Measurements from ENCODE around the gene AANAT.

The AANAT gene

GRCh38 chr17:76469076-76469990 lies 1.9 kb downstream of the AANAT start:
- no peak for DNase-seq

- no peak for DNase-seq
These were observed 2.8 kb downstream of the AANAT start for GRCh38 chr17:76469991-76470739.

- no peak for DNase-seq
These were observed 4.3 kb downstream of the AANAT start for GRCh38 chr17:76471498-76472257.

- no peak for DNase-seq
These were observed 4.8 kb downstream of the AANAT start for GRCh38 chr17:76472258-76472645.

GRCh38 chr17:76472726-76473125 lies 5.3 kb downstream of the AANAT start:
- DNase-seq: no peak

- DNase-seq: no peak
These were observed 6.2 kb downstream of the AANAT start for GRCh38 chr17:76473541-76473985.

GRCh38 chr17:76474238-76474637 lies 6.8 kb downstream of the AANAT start:
- DNase-seq: no peak

GRCh38 chr17:76474894-76475293 lies 7.5 kb downstream of the AANAT start:
- no peak for DNase-seq

GRCh38 chr17:76475302-76475701 lies 7.9 kb downstream of the AANAT start:
- no peak for DNase-seq

- no peak for DNase-seq
These were observed 9.3 kb downstream of the AANAT start for GRCh38 chr17:76476736-76477135.

- no peak for DNase-seq
These were observed 10.2 kb downstream of the AANAT start for GRCh38 chr17:76477576-76477975.

- no peak for DNase-seq
These were observed 10.7 kb downstream of the AANAT start for GRCh38 chr17:76478097-76478496.

GRCh38 chr17:76478730-76479514 lies 11.5 kb downstream of the AANAT start:
- no peak for DNase-seq

- DNase-seq: no peak
These were observed 12.2 kb downstream of the AANAT start for GRCh38 chr17:76479515-76480060.

GRCh38 chr17:76480632-76481031 lies 13.2 kb downstream of the AANAT start:
- peak; percentile 56 for DNase-seq

GRCh38 chr17:76481071-76481655 lies 13.8 kb downstream of the AANAT start:
- DNase-seq: peak; percentile 54

GRCh38 chr17:76484228-76484725 lies 16.9 kb downstream of the AANAT start:
- no peak for DNase-seq

GRCh38 chr17:76485569-76485968 lies 18.2 kb downstream of the AANAT start:
- peak; percentile 47 for DNase-seq

- DNase-seq: no peak
These were observed 20.2 kb downstream of the AANAT start for GRCh38 chr17:76487451-76488192.

- no peak for DNase-seq
These were observed 22.8 kb downstream of the AANAT start for GRCh38 chr17:76490112-76490710.

Data from inflammatory macrophage treated with lipopolysaccharide for 4 hours (primary cell).